ENCODE data around the gene IFT57.
A peak's percentile ranks its signal among the peaks of the same experiment; 100 is the strongest.

The IFT57 gene

GRCh38 chr3:108215871-108216270 is 6.4 kb downstream of the IFT57 start:
- DNase-seq: no peak

- no peak for DNase-seq
These were observed 12.6 kb downstream of the IFT57 start for GRCh38 chr3:108209579-108209978.

- no peak for DNase-seq
These were observed 13.4 kb downstream of the IFT57 start for GRCh38 chr3:108208831-108209230.

- no peak for DNase-seq
These were observed 19.4 kb downstream of the IFT57 start for GRCh38 chr3:108202834-108203233.

GRCh38 chr3:108202080-108202479 is 20.1 kb downstream of the IFT57 start:
- no peak for DNase-seq

- DNase-seq: no peak
These were observed 21.0 kb downstream of the IFT57 start for GRCh38 chr3:108201258-108201657.

- DNase-seq: no peak
These were observed 21.6 kb downstream of the IFT57 start for GRCh38 chr3:108200578-108200977.

- no peak for DNase-seq
These were observed 22.2 kb downstream of the IFT57 start for GRCh38 chr3:108200024-108200423.

GRCh38 chr3:108191394-108191793 is 30.8 kb downstream of the IFT57 start:
- DNase-seq: no peak

- no peak for DNase-seq
These were observed 31.9 kb downstream of the IFT57 start for GRCh38 chr3:108190346-108190745.

- DNase-seq: no peak
These were observed 32.8 kb downstream of the IFT57 start for GRCh38 chr3:108189440-108189839.

GRCh38 chr3:108185536-108185935 is 36.7 kb downstream of the IFT57 start:
- DNase-seq: no peak

- no peak for DNase-seq
These were observed 37.4 kb downstream of the IFT57 start for GRCh38 chr3:108184824-108185223.

- DNase-seq: no peak
These were observed 38.3 kb downstream of the IFT57 start for GRCh38 chr3:108183971-108184370.

GRCh38 chr3:108183181-108183580 is 39.0 kb downstream of the IFT57 start:
- DNase-seq: no peak

GRCh38 chr3:108182339-108182738 is 39.9 kb downstream of the IFT57 start:
- no peak for DNase-seq

- DNase-seq: no peak
These were observed 41.1 kb downstream of the IFT57 start for GRCh38 chr3:108181172-108181571.

- DNase-seq: peak; percentile 21
These were observed 42.0 kb downstream of the IFT57 start for GRCh38 chr3:108180194-108180593.

- DNase-seq: no peak
These were observed 43.5 kb downstream of the IFT57 start for GRCh38 chr3:108178676-108179075.

- no peak for DNase-seq
These were observed 44.7 kb downstream of the IFT57 start for GRCh38 chr3:108177536-108177935.

- DNase-seq: no peak
These were observed 46.9 kb downstream of the IFT57 start for GRCh38 chr3:108175352-108175751.

- DNase-seq: no peak
These were observed 51.1 kb downstream of the IFT57 start for GRCh38 chr3:108171106-108171505.

GRCh38 chr3:108164391-108164790 is 57.8 kb downstream of the IFT57 start:
- DNase-seq: no peak

- DNase-seq: peak; percentile 2
These were observed 62.4 kb downstream of the IFT57 start for GRCh38 chr3:108159865-108160264.

GRCh38 chr3:108159105-108159504 is 63.1 kb downstream of the IFT57 start:
- no peak for DNase-seq

- no peak for DNase-seq
These were observed 64.0 kb downstream of the IFT57 start for GRCh38 chr3:108158251-108158650.

All from NCI-H2171 (cell line).